Fibroblast of the aortic adventitia (primary cell): Measurements from ENCODE around the gene AGTPBP1. TPM values are rescaled to one million over a fixed set of nuclear protein-coding genes. Genes with fewer than 3 reads are reported as not detected.

Experiments used
- DNase-seq: peaks from one replicate; pipeline ENCODE4 v3.0.0-alpha.2; 2010; ENCODE audit warnings: low read depth
- H3K4me3 ChIP-seq: 2 replicates; pipeline ENCODE4 v1.5.1; 2011; ENCODE audit warnings: low read depth, mild to moderate bottlenecking, control low read depth, low read length, moderate library complexity
- CTCF ChIP-seq: IDR thresholded peaks from 2 replicates; pipeline ENCODE4 v1.5.1; 2011; ENCODE audit warnings: mild to moderate bottlenecking, low read length, control low read depth, inconsistent platforms; ENCODE audit not compliant: insufficient read depth
- total RNA-seq: library from RNA; depleted of rRNA; stranded (reverse); fragments of >200 nt; gene quantifications from 2 replicates; pipeline ENCODE4 v1.2.3, GENCODE V29; 2012; ENCODE audit warnings: low replicate concordance

The AGTPBP1 gene
- total RNA-seq, 1 donor = 20.3 TPM

- H3K4me3 ChIP-seq = no peak overlapping the region
- no peak for TF ChIP-seq CTCF
- DNase-seq = no peak
These were observed 25.5 kb downstream of the AGTPBP1 start for GRCh38 chr9:85716031-85716877.

GRCh38 chr9:85715587-85715986, 26.2 kb downstream of the AGTPBP1 start:
- DNase-seq = peak; percentile 34
- H3K4me3 ChIP-seq = no peak overlapping the region
- no peak for TF ChIP-seq CTCF

DNA sequence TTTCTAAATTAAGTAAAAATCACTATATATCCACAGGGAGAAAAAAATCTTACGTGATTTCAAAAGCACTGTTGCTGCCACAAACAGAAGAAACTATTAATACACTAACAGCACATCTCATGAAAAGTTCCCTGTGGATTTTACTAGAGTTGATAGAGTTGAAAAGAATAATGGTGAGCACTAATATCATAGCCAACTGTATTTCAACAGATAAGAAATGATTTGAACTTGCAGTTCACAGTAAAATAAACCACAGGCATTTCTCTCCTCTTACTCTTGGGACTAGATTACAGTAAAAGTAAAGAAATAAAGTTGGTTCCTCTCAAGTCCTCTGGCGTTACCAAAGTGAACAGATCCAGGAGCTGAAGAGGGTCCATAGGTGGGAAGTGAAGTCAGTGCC, 27.9 kb downstream of the AGTPBP1 start:
- no peak overlapping the region for H3K4me3 ChIP-seq
- peak; percentile 68 for DNase-seq
- no peak for TF ChIP-seq CTCF

DNA sequence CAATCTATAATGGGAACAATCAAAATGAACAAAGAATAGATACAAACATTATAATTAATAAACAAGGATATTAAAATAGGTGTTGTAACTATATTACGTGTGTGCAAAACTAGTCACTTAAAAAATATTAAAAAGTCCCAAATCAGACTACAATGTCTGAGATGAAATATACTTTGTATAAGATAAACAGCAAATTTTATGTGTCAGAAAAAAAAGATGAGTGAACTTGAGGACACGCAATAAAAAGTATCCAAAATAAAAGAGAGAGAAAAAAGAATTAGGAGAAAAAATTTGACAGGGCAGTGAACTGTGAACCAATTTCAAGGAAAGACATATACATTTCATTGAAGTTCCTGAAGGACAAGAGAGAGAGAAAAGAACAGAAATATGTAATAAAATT, 37.0 kb downstream of the AGTPBP1 start:
- no peak overlapping the region for H3K4me3 ChIP-seq
- no peak for DNase-seq
- no peak for TF ChIP-seq CTCF

GRCh38 chr9:85703398-85703797, 38.4 kb downstream of the AGTPBP1 start:
- DNase-seq = no peak
- no peak overlapping the region for H3K4me3 ChIP-seq
- no peak for TF ChIP-seq CTCF

- DNase-seq = peak; percentile 39
- no peak for TF ChIP-seq CTCF
- no peak overlapping the region for H3K4me3 ChIP-seq
These were observed 38.9 kb downstream of the AGTPBP1 start for GRCh38 chr9:85702726-85703289.
